ENCODE measurements around the gene BCL2A1. TPM values are rescaled to one million over a fixed set of nuclear protein-coding genes. Genes with fewer than 3 reads are reported as not detected.

BCL2A1 gene
- total RNA-seq, 2 donors from 2014 or later: 7.5 TPM; not detected in 1

- ATAC-seq (ENCODE audit: insufficient number of reproducible peaks, low FRiP score, low read depth) (no peak), DNase-seq (ENCODE audit: low spot score) (no peak)
- no peaks in the 10 kb centered on the region for H3K36me3 ChIP-seq
- H3K27me3 ChIP-seq (replicated peaks; ENCODE audit: insufficient read depth): no peaks in the 10 kb centered on the region
- no peak overlapping the region for H3K27ac ChIP-seq
- no peak for TF ChIP-seq CTCF (IDR thresholded peaks at IDR 0.05)
- H3K9me3 ChIP-seq: no peaks in the 10 kb centered on the region
- H3K4me3 ChIP-seq: no peak overlapping the region
- H3K4me1 ChIP-seq (ENCODE audit: control insufficient read depth in 1 of 2, low read depth in 2 of 2): no peaks in the 10 kb centered on the region
Measured at GRCh38 chr15:79960502-79961212, 10.3 kb downstream of the BCL2A1 start.

- no peaks in the 10 kb centered on the region for H3K9me3 ChIP-seq
- H3K27me3 ChIP-seq (replicated peaks; ENCODE audit: insufficient read depth): no peaks in the 10 kb centered on the region
- TF ChIP-seq CTCF (IDR thresholded peaks at IDR 0.05): no peak
- no peak overlapping the region for H3K27ac ChIP-seq
- no peaks in the 10 kb centered on the region for H3K36me3 ChIP-seq
- H3K4me1 ChIP-seq (ENCODE audit: control insufficient read depth in 1 of 2, low read depth in 2 of 2): no peaks in the 10 kb centered on the region
- ATAC-seq (ENCODE audit: insufficient number of reproducible peaks, low FRiP score, low read depth): no peak
- DNase-seq (ENCODE audit: low spot score): no peak
- no peak overlapping the region for H3K4me3 ChIP-seq
Measured at GRCh38 chr15:79957741-79958140, 13.3 kb downstream of the BCL2A1 start.

GRCh38 chr15:79956354-79956939 is 14.5 kb downstream of the BCL2A1 start:
- no peaks in the 10 kb centered on the region for H3K36me3 ChIP-seq
- H3K9me3 ChIP-seq: no peaks in the 10 kb centered on the region
- H3K27ac ChIP-seq: no peak overlapping the region
- no peak for TF ChIP-seq CTCF (IDR thresholded peaks at IDR 0.05)
- H3K4me1 ChIP-seq (ENCODE audit: control insufficient read depth in 1 of 2, low read depth in 2 of 2): no peaks in the 10 kb centered on the region
- H3K27me3 ChIP-seq (replicated peaks; ENCODE audit: insufficient read depth): no peaks in the 10 kb centered on the region
- ATAC-seq (ENCODE audit: insufficient number of reproducible peaks, low FRiP score, low read depth): no peak
- H3K4me3 ChIP-seq: no peak overlapping the region
- DNase-seq (ENCODE audit: low spot score): no peak

- Histone ChIP-seq H3K27me3 (replicated peaks; ENCODE audit: insufficient read depth) (no peaks in the 10 kb centered on the region), H3K9me3 (no peaks in the 10 kb centered on the region), H3K4me3 (no peak overlapping the region), H3K27ac (no peak overlapping the region), H3K36me3 (no peaks in the 10 kb centered on the region), H3K4me1 (ENCODE audit: control insufficient read depth in 1 of 2, low read depth in 2 of 2) (no peaks in the 10 kb centered on the region)
- TF ChIP-seq CTCF (IDR thresholded peaks at IDR 0.05): no peak
- no peak for ATAC-seq (ENCODE audit: insufficient number of reproducible peaks, low FRiP score, low read depth)
- no peak for DNase-seq (ENCODE audit: low spot score)
Measured at GRCh38 chr15:79954661-79955060, 16.3 kb downstream of the BCL2A1 start.

- Histone ChIP-seq H3K4me3 (no peak overlapping the region), H3K27me3 (replicated peaks; ENCODE audit: insufficient read depth) (no peaks in the 10 kb centered on the region), H3K9me3 (no peaks in the 10 kb centered on the region), H3K27ac (no peak overlapping the region), H3K4me1 (ENCODE audit: control insufficient read depth in 1 of 2, low read depth in 2 of 2) (no peaks in the 10 kb centered on the region), H3K36me3 (no peaks in the 10 kb centered on the region)
- no peak for DNase-seq (ENCODE audit: low spot score)
- no peak for ATAC-seq (ENCODE audit: insufficient number of reproducible peaks, low FRiP score, low read depth)
- no peak for TF ChIP-seq CTCF (IDR thresholded peaks at IDR 0.05)
Measured at GRCh38 chr15:79953951-79954444, 17.0 kb downstream of the BCL2A1 start.
